Right renal pelvis (tissue), 4 donors: Measurements from ENCODE around the gene TNFRSF1A. TPM values are rescaled to one million over a fixed set of nuclear protein-coding genes. Genes with fewer than 3 reads are reported as not detected.

Source experiments
- DNase-seq, 4 donors: peaks; one replicate each; pipeline ENCODE4 v3.0.0-alpha.2; 2013; ENCODE audit warnings: low read depth in 4 of 4, low spot score in 3 of 4, missing footprints in 1 of 4
- polyA plus RNA-seq, 4 donors: library from polyadenylated mRNA; unstranded; fragments of 120-200 nt; gene quantifications; one replicate each; pipeline ENCODE4 v1.2.1, GENCODE V29; 2013; ENCODE audit not compliant: insufficient read length in 4 of 4

The TNFRSF1A gene
- polyA plus RNA-seq, 4 donors, result 103 to 118 (median 108) TPM

GRCh38 chr12:6280672-6281071, 61.2 kb downstream of the TNFRSF1A start:
- no peak for DNase-seq

- DNase-seq, result no peak
Measured at GRCh38 chr12:6280053-6280469, 61.8 kb downstream of the TNFRSF1A start.

GRCh38 chr12:6279631-6280030, 62.2 kb downstream of the TNFRSF1A start:
- DNase-seq, result no peak

GRCh38 chr12:6279256-6279628, 62.6 kb downstream of the TNFRSF1A start:
- no peak for DNase-seq

Other genes starting within 250 kb of the TNFRSF1A start
- gene VWF, start 217.4 kb downstream of the TNFRSF1A start, polyA plus RNA-seq, result 10 to 100 TPM; 10.1 to 16.9 (median 13.2) TPM
- gene CD9, start 141.7 kb downstream of the TNFRSF1A start, polyA plus RNA-seq, result 100 to 1,000 TPM; 182 to 211 (median 194) TPM
- gene PLEKHG6, start 31.4 kb downstream of the TNFRSF1A start, polyA plus RNA-seq, result 1 to 10 TPM; 2.3 to 6.2 (median 4.0) TPM
- gene SCNN1A, start 33.5 kb upstream of the TNFRSF1A start, polyA plus RNA-seq, result 10 to 100 TPM; 67.9 to 79.4 (median 70.4) TPM
- gene LTBR, start 42.1 kb upstream of the TNFRSF1A start, polyA plus RNA-seq, result 10 to 100 TPM; 60.4 to 64.9 (median 61.6) TPM
- 1 to 10 TPM in 2 of 4 donors, under 1 TPM in 2; 0.62 to 1.3 (median 1.00) TPM for gene CD27, start 102.9 kb upstream of the TNFRSF1A start, polyA plus RNA-seq
- 10 to 100 TPM; 16.1 to 19.8 (median 18.7) TPM for gene TAPBPL, start 110.0 kb upstream of the TNFRSF1A start, polyA plus RNA-seq
- gene VAMP1, start 128.6 kb upstream of the TNFRSF1A start, polyA plus RNA-seq, result 10 to 100 TPM in 2 of 4 donors, 1 to 10 TPM in 2; 8.0 to 11.6 (median 10.1) TPM
- gene MRPL51, start 151.2 kb upstream of the TNFRSF1A start, polyA plus RNA-seq, result 100 to 1,000 TPM; 179 to 191 (median 185) TPM
- gene NCAPD2, start 152.0 kb upstream of the TNFRSF1A start, polyA plus RNA-seq, result 10 to 100 TPM; 57.5 to 62.5 (median 59.9) TPM
- gene GAPDH, start 192.4 kb upstream of the TNFRSF1A start, polyA plus RNA-seq, result 1,000 to 10,000 TPM; 1,811 to 2,323 (median 1,879) TPM
- 10 to 100 TPM; 12.1 to 16.5 (median 14.0) TPM for gene IFFO1, start 214.0 kb upstream of the TNFRSF1A start, polyA plus RNA-seq
- gene NOP2, start 226.2 kb upstream of the TNFRSF1A start, polyA plus RNA-seq, result 10 to 100 TPM; 22.8 to 26.9 (median 23.9) TPM